HG03575 (cell line): ENCODE data around the gene FBXO3.

ENCODE experiments used
- ATAC-seq: cut with Tn5 transposase; IDR thresholded peaks from one replicate; pipeline ENCODE4 v1.9.1; 2021; ENCODE audit not compliant: unreplicated experiment, insufficient number of reproducible peaks, low FRiP score; ENCODE audit errors: extremely low read depth

The FBXO3 gene

DNA sequence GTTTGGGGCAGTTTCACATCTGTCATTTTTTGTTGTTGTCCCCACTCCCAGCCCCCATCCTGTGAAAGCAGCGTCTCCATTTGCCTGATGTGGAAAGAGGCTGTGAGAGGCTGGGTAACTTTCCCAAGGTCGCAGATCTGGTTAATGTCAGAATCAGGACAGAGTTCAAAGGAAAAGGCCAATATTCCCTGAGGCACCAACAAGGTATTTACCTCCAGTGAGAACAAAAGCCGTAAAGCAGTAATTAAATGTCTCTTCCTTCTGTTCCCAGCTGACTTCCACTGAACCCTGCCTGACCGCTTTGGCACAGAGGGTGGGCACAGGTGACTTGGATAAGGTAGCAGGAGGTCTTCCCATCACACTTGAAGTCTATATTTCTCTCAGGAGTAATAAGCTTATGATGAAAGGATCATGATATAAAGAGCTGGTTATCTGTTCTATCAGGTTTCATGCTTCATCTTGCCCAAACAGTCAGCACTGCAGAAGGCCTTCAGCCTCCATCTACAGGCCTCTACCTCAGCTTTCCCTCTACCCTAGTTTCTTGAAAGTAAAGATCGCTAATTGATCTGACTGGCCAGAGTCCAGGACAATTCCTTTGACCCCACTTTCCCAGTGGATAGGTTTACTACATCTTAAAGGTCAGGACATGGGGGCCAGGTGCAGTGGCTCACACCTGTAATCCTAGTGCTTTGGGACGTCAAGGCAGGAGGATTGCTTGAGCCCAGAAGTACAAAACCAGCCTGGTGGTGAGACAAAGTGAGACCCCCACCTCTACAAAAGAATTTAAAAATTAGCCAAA lies 83.1 kb downstream of the FBXO3 start:
- no peak for ATAC-seq
